GM23248 (cell line): ENCODE data around the gene RNF166. TPM values are rescaled to one million over a fixed set of nuclear protein-coding genes. Genes with fewer than 3 reads are reported as not detected.

Source experiments
- DNase-seq: peaks from one replicate; pipeline ENCODE4 v3.0.0-alpha.2; 2015
- H2AFZ ChIP-seq: fragments of 200-600 bp; sonication (generic); 2 replicates; pipeline ENCODE4 v1.6.1; 2016; ENCODE audit warnings: antibody characterized with exemption
- H3F3A ChIP-seq: fragments of 200-600 bp; sonication (generic); 2 replicates; pipeline ENCODE4 v1.6.1; 2016; ENCODE audit warnings: mild to moderate bottlenecking, antibody characterized with exemption, mixed run types; ENCODE audit not compliant: insufficient read depth
- H3K27ac ChIP-seq: fragments of 200-600 bp; sonication (generic); 2 replicates; pipeline ENCODE4 v1.5.1; 2016; ENCODE audit warnings: mild to moderate bottlenecking
- H3K27me3 ChIP-seq: fragments of 200-600 bp; sonication (generic); replicated peaks from 2 replicates; pipeline ENCODE4 v1.6.1; 2016; ENCODE audit warnings: mild to moderate bottlenecking; ENCODE audit not compliant: insufficient read depth
- H3K36me3 ChIP-seq: fragments of 200-600 bp; sonication (generic); 2 replicates; pipeline ENCODE4 v1.6.1; 2016; ENCODE audit warnings: low read depth, mild to moderate bottlenecking
- H3K4me1 ChIP-seq: fragments of 200-600 bp; sonication (generic); 2 replicates; pipeline ENCODE4 v1.6.1; 2016; ENCODE audit warnings: mild to moderate bottlenecking; ENCODE audit not compliant: insufficient read depth
- H3K4me2 ChIP-seq: fragments of 200-600 bp; sonication (generic); one replicate; pipeline ENCODE4 v1.6.1; 2016; ENCODE audit warnings: mild to moderate bottlenecking; ENCODE audit not compliant: unreplicated experiment
- H3K4me3 ChIP-seq: fragments of 200-600 bp; sonication (generic); 2 replicates; pipeline ENCODE4 v1.5.1; 2016; ENCODE audit warnings: mild to moderate bottlenecking
- H3K79me2 ChIP-seq: fragments of 200-600 bp; sonication (generic); 2 replicates; pipeline ENCODE4 v1.6.1; 2016; ENCODE audit warnings: mild to moderate bottlenecking; ENCODE audit not compliant: insufficient read depth
- H3K9ac ChIP-seq: fragments of 200-600 bp; sonication (generic); 2 replicates; pipeline ENCODE4 v1.6.1; 2016; ENCODE audit warnings: mild to moderate bottlenecking
- H3K9me2 ChIP-seq: fragments of 200-600 bp; sonication (generic); 2 replicates; pipeline ENCODE4 v1.6.1; 2016; ENCODE audit warnings: mixed run types, mild to moderate bottlenecking, moderate library complexity; ENCODE audit not compliant: insufficient read depth
- H3K9me3 ChIP-seq: fragments of 200-600 bp; sonication (generic); one replicate; pipeline ENCODE4 v1.6.1; 2017; ENCODE audit warnings: low read depth
- H4K20me1 ChIP-seq: fragments of 200-600 bp; sonication (generic); 2 replicates; pipeline ENCODE4 v1.6.0; 2016; ENCODE audit not compliant: insufficient read depth
- EZH2 ChIP-seq: fragments of 200-600 bp; sonication (generic); IDR thresholded peaks from 2 replicates; pipeline ENCODE4 v1.6.1; 2018; ENCODE audit warnings: antibody characterized with exemption, mild to moderate bottlenecking; ENCODE audit not compliant: insufficient read depth, poor library complexity, severe bottlenecking
- EZH2phosphoT487 ChIP-seq: fragments of 200-600 bp; sonication (generic); IDR thresholded peaks from 2 replicates; pipeline ENCODE4 v1.6.1; 2018; ENCODE audit warnings: antibody characterized with exemption, moderate library complexity, mild to moderate bottlenecking, low read depth; ENCODE audit not compliant: insufficient read depth
- WGBS, 2 experiments: methylation state at CpG; one replicate each; pipeline ENCODE4 v1.1.6; 2015 to 2017; ENCODE audit warnings: low lambda C conversion rate in 2 of 2, low coverage in 1 of 2; ENCODE audit errors: missing lambda C conversion rate in 2 of 2; 5-methylcytosine and 5-hydroxymethylcytosine counted together
- in situ Hi-C: fragments of 300-500 bp; cut with MboI; formaldehyde crosslinking; loops from 2 replicates; pipeline ENCODE4 v1.15.0; 2020
- polyA plus RNA-seq: library from polyadenylated mRNA; unstranded; fragments of >200 nt; fragmentation: Nextera tagmentation; extraction: Ambion mirVana; gene quantifications from 2 replicates; pipeline ENCODE4 v1.2.1, GENCODE V29; 2016
- total RNA-seq: library from RNA; depleted of rRNA; stranded (reverse); fragments of >200 nt; shearing (Covaris generic); gene quantifications from 2 replicates; pipeline ENCODE4 v1.2.3, GENCODE V29; 2014

The RNF166 gene
- total and polyA plus RNA-seq, 2 experiments from 2014 or later = 8.9 to 14.6 TPM

GRCh38 chr16:88739977-88740726, 33.9 kb upstream of the RNF166 start:
- no peaks in the 10 kb centered on the region for H3K9me2 ChIP-seq
- no peak overlapping the region for H2AFZ ChIP-seq
- no peaks in the 10 kb centered on the region for H3K9me3 ChIP-seq
- in situ Hi-C loops = no loop called here
- no peak for DNase-seq
- no peaks in the 10 kb centered on the region for H3K27me3 ChIP-seq
- H4K20me1 ChIP-seq = no peaks in the 10 kb centered on the region; the same call in 1 of the 2 replicates
- TF ChIP-seq EZH2 (no peak), EZH2phosphoT487 (no peak)
- WGBS, 2 experiments = 90 to 91% methylated on average over 28 to 29 of the region's 33 CpGs
- H3K4me2 ChIP-seq = no peak overlapping the region
- peaks cover 43% of the 10 kb centered on the region for H3K79me2 ChIP-seq
- no peaks in the 10 kb centered on the region for H3K4me1 ChIP-seq
- H3K36me3 ChIP-seq = peaks cover 10% of the 10 kb centered on the region; the same call in 1 of the 2 replicates
- no peaks in the 10 kb centered on the region for H3F3A ChIP-seq
- H3K4me3 ChIP-seq = no peak overlapping the region
- H3K9ac ChIP-seq = no peak overlapping the region
- H3K27ac ChIP-seq = no peak overlapping the region

DNA sequence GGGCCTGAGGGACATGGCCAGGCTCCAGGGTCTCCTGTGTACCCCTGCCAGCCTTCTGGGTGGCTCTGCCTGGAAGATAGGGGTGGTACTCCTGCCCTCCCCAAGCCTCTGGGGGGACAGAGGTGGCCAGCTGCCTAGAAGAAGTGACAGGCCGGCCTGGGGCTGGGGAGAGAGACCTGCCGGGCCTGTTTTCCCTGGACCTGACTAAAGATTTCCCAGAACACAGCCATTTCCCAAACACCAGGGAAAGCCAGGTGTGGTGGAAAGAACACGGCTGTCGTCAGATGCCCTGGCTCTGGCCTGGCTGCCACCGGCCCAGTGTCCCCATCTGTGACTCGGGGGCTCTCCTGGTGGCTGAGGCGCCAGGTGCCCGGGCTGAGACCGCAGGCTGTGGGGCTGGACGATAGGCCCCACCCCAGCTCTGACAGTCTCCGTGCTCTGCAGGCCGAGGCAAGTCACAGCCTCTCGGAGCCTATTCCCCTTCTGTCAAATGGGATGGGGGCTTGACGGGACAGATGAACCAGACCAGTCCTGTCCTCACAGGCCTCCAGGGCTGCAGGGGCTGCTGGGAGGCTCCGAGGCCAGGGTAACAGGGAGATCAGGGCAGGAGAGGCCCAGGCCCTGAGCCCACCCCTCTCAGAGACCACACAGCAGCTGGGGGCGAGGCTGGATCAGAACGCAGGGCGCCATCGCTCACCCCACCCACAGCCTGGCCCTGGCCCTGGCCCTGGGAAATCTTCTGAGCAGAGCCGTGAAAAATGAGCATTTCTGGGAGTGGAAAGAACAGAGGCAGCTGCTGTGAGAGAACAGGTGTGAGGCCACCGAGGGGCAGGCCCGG, 33.1 kb upstream of the RNF166 start:
- Histone ChIP-seq H4K20me1 (no peaks in the 10 kb centered on the region; the same call in 1 of the 2 replicates), H3K27ac (no peak overlapping the region), H2AFZ (no peak overlapping the region), H3K9me3 (no peaks in the 10 kb centered on the region), H3K36me3 (peaks cover 10% of the 10 kb centered on the region; the same call in 1 of the 2 replicates), H3F3A (no peaks in the 10 kb centered on the region), H3K4me2 (no peak overlapping the region), H3K9ac (no peak overlapping the region), H3K9me2 (no peaks in the 10 kb centered on the region), H3K27me3 (no peaks in the 10 kb centered on the region), H3K4me1 (no peaks in the 10 kb centered on the region), H3K4me3 (no peak overlapping the region), H3K79me2 (peaks cover 37% of the 10 kb centered on the region)
- in situ Hi-C loops = no loop called here
- no peak for DNase-seq
- TF ChIP-seq EZH2phosphoT487 (no peak), EZH2 (no peak)
- 86 to 92% methylated on average over 22 of the region's 22 CpGs for WGBS, 2 experiments

- Histone ChIP-seq H3F3A (no peaks in the 10 kb centered on the region), H3K36me3 (peaks cover 10% of the 10 kb centered on the region; the same call in 1 of the 2 replicates), H3K27ac (no peak overlapping the region), H3K9me2 (no peaks in the 10 kb centered on the region), H3K9me3 (no peaks in the 10 kb centered on the region), H3K4me3 (no peak overlapping the region), H2AFZ (no peak overlapping the region), H3K9ac (no peak overlapping the region), H4K20me1 (no peaks in the 10 kb centered on the region; the same call in 1 of the 2 replicates), H3K4me1 (no peaks in the 10 kb centered on the region), H3K27me3 (no peaks in the 10 kb centered on the region), H3K79me2 (peaks cover 28% of the 10 kb centered on the region), H3K4me2 (no peak overlapping the region)
- DNase-seq = no peak
- TF ChIP-seq EZH2 (no peak), EZH2phosphoT487 (no peak)
- WGBS, 2 experiments = 89 to 92% methylated on average over 41 of the region's 41 CpGs
- in situ Hi-C loops = no loop called here
These were observed 32.2 kb upstream of the RNF166 start for GRCh38 chr16:88738151-88739084.
